GM12891 (cell line): ENCODE results near the gene LAMA2.

Experiments
- PAX5 ChIP-seq: IDR thresholded peaks from 2 replicates; pipeline ENCODE4 v1.6.1; 2011; ENCODE audit warnings: low read length, moderate library complexity, mild to moderate bottlenecking; ENCODE audit not compliant: insufficient read depth, severe bottlenecking
- POLR2A ChIP-seq: IDR thresholded peaks from 2 replicates; pipeline ENCODE4 v1.6.1; 2011; ENCODE audit warnings: low read depth, low read length, control low read depth
- POLR2AphosphoS5 ChIP-seq: IDR thresholded peaks from 2 replicates; pipeline ENCODE4 v1.6.1; 2011; ENCODE audit warnings: low read depth, low read length, control low read depth
- SPI1 ChIP-seq: IDR thresholded peaks from 2 replicates; pipeline ENCODE4 v1.6.1; 2011; ENCODE audit warnings: low read depth, low read length, control low read depth
- TAF1 ChIP-seq: IDR thresholded peaks from 2 replicates; pipeline ENCODE4 v1.6.1; 2011; ENCODE audit warnings: low read depth, low read length, control low read depth

- no peak for TF ChIP-seq POLR2A
- TF ChIP-seq TAF1 = no peak
- no peak for TF ChIP-seq POLR2AphosphoS5
- TF ChIP-seq SPI1 = no peak
- no peak for TF ChIP-seq PAX5
Measured at GRCh38 chr6:129501740-129502660, 619.1 kb downstream of the LAMA2 start.
